ENCODE results near the gene DIS3L2. TPM values are rescaled to one million over a fixed set of nuclear protein-coding genes. Genes with fewer than 3 reads are reported as not detected.

The DIS3L2 gene
- total RNA-seq, 4 donors from 2014 or later: 52.8 to 74.9 (median 61.8) TPM

GRCh38 chr2:232216028-232216427 lies 254.5 kb downstream of the DIS3L2 start:
- no peak for TF ChIP-seq EP300 (IDR thresholded peaks at IDR 0.05)
- TF ChIP-seq POLR2A (IDR thresholded peaks at IDR 0.05): no peak
- TF ChIP-seq, protein P1, sequence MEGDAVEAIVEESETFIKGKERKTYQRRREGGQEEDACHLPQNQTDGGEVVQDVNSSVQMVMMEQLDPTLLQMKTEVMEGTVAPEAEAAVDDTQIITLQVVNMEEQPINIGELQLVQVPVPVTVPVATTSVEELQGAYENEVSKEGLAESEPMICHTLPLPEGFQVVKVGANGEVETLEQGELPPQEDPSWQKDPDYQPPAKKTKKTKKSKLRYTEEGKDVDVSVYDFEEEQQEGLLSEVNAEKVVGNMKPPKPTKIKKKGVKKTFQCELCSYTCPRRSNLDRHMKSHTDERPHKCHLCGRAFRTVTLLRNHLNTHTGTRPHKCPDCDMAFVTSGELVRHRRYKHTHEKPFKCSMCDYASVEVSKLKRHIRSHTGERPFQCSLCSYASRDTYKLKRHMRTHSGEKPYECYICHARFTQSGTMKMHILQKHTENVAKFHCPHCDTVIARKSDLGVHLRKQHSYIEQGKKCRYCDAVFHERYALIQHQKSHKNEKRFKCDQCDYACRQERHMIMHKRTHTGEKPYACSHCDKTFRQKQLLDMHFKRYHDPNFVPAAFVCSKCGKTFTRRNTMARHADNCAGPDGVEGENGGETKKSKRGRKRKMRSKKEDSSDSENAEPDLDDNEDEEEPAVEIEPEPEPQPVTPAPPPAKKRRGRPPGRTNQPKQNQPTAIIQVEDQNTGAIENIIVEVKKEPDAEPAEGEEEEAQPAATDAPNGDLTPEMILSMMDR (IDR thresholded peaks at IDR 0.05): no peak
- Histone ChIP-seq H3K27ac (no peak overlapping the region), H3K36me3 (peaks cover 0 to 48% (median 0%) of the 10 kb centered on the region in 3 donors), H3K9me3 (no peaks in the 10 kb centered on the region), H3K4me1 (no peaks in the 10 kb centered on the region), H3K27me3 (no peaks in the 10 kb centered on the region), H3K4me3 (no peak overlapping the region)
- 77 to 84% methylated on average over 3 of the region's 3 CpGs for WGBS, 2 donors
- no peak for DNase-seq (ENCODE audit: low spot score in 2 of 2)

DNA sequence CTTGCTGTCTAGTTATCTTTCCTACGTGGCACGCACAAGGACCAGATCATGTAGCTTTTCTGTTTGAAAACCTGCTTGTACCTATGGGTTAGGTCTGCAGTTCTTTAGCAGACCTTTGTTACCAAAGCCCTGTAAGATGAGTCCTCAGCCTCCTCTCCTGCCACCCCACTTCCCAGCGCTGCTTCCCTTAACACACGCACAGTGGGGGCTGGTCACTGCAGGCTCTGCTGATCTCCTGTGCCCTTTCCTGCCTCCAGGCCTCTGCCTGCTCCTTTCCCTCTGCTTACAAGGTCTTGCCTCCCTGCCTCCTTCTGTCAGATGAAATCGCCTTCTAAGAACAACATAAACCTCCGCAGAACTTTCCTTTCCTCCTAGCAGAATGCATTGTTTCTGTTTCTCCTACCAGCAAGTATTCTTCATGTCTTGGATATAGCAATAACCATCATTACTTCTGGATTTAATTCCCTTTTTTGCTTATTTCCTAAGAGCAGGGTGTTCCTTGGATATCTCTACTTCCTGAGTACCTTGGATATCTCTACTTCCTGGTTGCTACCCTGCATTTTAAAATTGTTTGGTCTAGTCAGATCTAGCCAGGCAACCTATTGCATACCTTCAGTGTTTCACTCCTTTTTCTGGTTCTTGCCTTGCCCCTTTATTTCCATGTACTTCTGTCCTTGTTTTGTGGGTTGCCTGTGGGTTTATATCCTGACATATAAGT lies 257.4 kb downstream of the DIS3L2 start:
- Histone ChIP-seq H3K27ac (no peak overlapping the region), H3K36me3 (peaks cover 0 to 44% (median 0%) of the 10 kb centered on the region in 3 donors), H3K4me1 (no peaks in the 10 kb centered on the region), H3K9me3 (no peaks in the 10 kb centered on the region), H3K4me3 (no peak overlapping the region), H3K27me3 (no peaks in the 10 kb centered on the region)
- DNase-seq (ENCODE audit: low spot score in 2 of 2): no peak
- TF ChIP-seq EP300 (IDR thresholded peaks at IDR 0.05) (no peak), POLR2A (IDR thresholded peaks at IDR 0.05) (no peak)
- TF ChIP-seq, protein P1 (IDR thresholded peaks at IDR 0.05): no peak
- 85 to 90% methylated on average over 6 of the region's 6 CpGs for WGBS, 2 donors

DNA sequence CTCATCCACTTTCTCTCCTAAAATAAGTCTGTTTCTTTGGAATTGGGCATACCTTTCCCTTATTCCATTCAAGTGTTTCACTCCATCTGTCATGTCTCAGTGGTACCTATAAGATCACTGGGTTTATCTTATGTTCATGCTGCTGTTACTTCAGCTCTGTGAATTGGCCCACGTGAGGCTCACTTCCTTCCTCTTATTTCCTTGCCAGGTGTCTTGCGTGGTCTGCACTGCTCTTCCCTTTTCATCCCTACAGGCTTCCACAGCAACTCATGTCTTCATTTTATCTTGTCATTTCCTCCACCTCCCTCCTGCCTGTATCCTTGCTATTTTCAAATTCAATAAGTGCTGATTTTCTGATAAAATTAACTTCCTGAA lies 258.0 kb downstream of the DIS3L2 start:
- Histone ChIP-seq H3K36me3 (peaks cover 0 to 41% (median 0%) of the 10 kb centered on the region in 3 donors), H3K4me3 (no peak overlapping the region), H3K9me3 (no peaks in the 10 kb centered on the region), H3K4me1 (no peaks in the 10 kb centered on the region), H3K27me3 (no peaks in the 10 kb centered on the region), H3K27ac (no peak overlapping the region)
- DNase-seq (ENCODE audit: low spot score in 2 of 2): no peak
- 73 to 79% methylated on average over 2 of the region's 2 CpGs for WGBS, 2 donors
- TF ChIP-seq, protein P1 (IDR thresholded peaks at IDR 0.05): no peak
- TF ChIP-seq EP300 (IDR thresholded peaks at IDR 0.05) (no peak), POLR2A (IDR thresholded peaks at IDR 0.05) (no peak)

DNA sequence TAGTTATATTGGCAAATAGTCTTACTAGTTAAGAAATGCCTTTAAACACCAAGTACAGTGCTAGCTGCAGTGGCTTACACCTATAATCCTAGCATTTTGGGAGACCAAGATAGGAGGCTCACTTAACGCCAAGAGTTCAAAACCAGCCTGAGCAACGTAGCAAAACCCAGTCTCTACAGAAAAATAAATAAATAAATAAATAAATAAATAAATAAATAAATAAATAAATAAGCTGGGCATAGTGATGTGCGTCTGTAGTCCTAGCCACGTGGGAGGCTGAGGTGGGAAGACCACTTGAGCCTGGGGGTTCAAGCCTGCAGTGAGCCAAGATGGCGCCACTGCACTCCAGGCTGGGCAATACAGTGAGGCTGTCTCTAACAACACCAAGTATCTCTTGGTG lies 258.4 kb downstream of the DIS3L2 start:
- H3K27ac ChIP-seq: no peak overlapping the region
- no peak overlapping the region for H3K4me3 ChIP-seq
- peaks cover 0 to 41% (median 0%) of the 10 kb centered on the region in 3 donors for H3K36me3 ChIP-seq
- DNase-seq (ENCODE audit: low spot score in 2 of 2): no peak
- 96 to 97% methylated on average over 5 of the region's 5 CpGs for WGBS, 2 donors
- no peaks in the 10 kb centered on the region for H3K4me1 ChIP-seq
- no peak for TF ChIP-seq EP300 (IDR thresholded peaks at IDR 0.05)
- TF ChIP-seq POLR2A (IDR thresholded peaks at IDR 0.05): no peak
- TF ChIP-seq, protein P1 (IDR thresholded peaks at IDR 0.05): no peak
- no peaks in the 10 kb centered on the region for H3K27me3 ChIP-seq
- H3K9me3 ChIP-seq: no peaks in the 10 kb centered on the region

GRCh38 chr2:232225429-232225828 lies 263.9 kb downstream of the DIS3L2 start:
- TF ChIP-seq, protein P1 (IDR thresholded peaks at IDR 0.05): no peak
- TF ChIP-seq EP300 (IDR thresholded peaks at IDR 0.05): no peak
- no peak for TF ChIP-seq POLR2A (IDR thresholded peaks at IDR 0.05)
- peaks cover 0 to 23% (median 5%) of the 10 kb centered on the region in 4 donors for H3K4me1 ChIP-seq
- no peak for DNase-seq (ENCODE audit: low spot score in 2 of 2)
- H3K27me3 ChIP-seq: no peaks in the 10 kb centered on the region
- 47 to 87% methylated on average over 2 of the region's 2 CpGs for WGBS, 2 donors
- H3K27ac ChIP-seq: no peak overlapping the region
- no peak overlapping the region for H3K4me3 ChIP-seq
- no peaks in the 10 kb centered on the region for H3K9me3 ChIP-seq
- H3K36me3 ChIP-seq: peaks cover 0 to 16% (median 0%) of the 10 kb centered on the region in 3 donors
